Ishikawa (cell line): Measurements from ENCODE around the gene EPB42.

Experiments used
- EP300 ChIP-seq: IDR thresholded peaks from 2 replicates; pipeline ENCODE4 v1.6.1; 2012; ENCODE audit warnings: borderline replicate concordance
- FOXM1 ChIP-seq: IDR thresholded peaks from 2 replicates; pipeline ENCODE4 v1.6.1; 2012; ENCODE audit warnings: low read depth, borderline replicate concordance
- RAD21 ChIP-seq: IDR thresholded peaks from 2 replicates; pipeline ENCODE4 v1.6.1; 2012; ENCODE audit warnings: low read depth
- TAF1 ChIP-seq: IDR thresholded peaks from 2 replicates; pipeline ENCODE4 v1.6.1; 2012; ENCODE audit warnings: low read depth, mild to moderate bottlenecking

- TF ChIP-seq EP300 (no peak), RAD21 (no peak), TAF1 (no peak), FOXM1 (no peak)
These were observed 14.8 kb downstream of the EPB42 start for GRCh38 chr15:43206054-43206453.
